ENCODE data around the gene CACNA1A.
"Not testable (repeated sequence)": the region's sequence is repeated elsewhere in the genome, so short reads cannot be mapped to it uniquely, and the experiment has no call there.

Gene CACNA1A

GRCh38 chr19:13420780-13421179 lies 85.5 kb downstream of the CACNA1A start:
- no peak for DNase-seq

GRCh38 chr19:13417054-13417453 lies 89.2 kb downstream of the CACNA1A start:
- no peak for DNase-seq

- no peak for DNase-seq
Measured at GRCh38 chr19:13411899-13412298, 94.4 kb downstream of the CACNA1A start.

GRCh38 chr19:13410946-13411345 lies 95.3 kb downstream of the CACNA1A start:
- no peak for DNase-seq

GRCh38 chr19:13408889-13409518 lies 97.3 kb downstream of the CACNA1A start:
- DNase-seq: no peak

DNA sequence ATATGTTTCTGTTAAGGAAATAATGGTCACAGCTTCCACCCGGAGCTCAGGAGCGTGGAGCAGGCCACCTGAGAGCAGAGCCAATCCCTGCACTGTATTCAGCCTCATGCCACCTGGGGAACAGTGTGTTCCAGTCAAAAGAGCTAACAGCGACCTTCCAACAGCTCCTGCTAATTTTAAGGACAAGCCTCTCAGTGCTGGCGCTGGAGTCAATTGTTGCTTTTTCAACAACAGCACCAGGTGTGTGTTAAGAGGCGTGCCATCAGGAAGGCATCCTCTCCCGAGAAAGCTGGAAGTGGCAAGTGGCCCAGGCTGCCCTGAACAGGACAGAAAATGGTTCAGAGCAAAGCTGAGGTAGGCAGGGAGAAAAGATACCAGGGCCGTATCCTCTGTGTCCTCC lies 102.0 kb downstream of the CACNA1A start:
- no peak for DNase-seq

- no peak for DNase-seq
Measured at GRCh38 chr19:13401388-13401787, 104.9 kb downstream of the CACNA1A start.

GRCh38 chr19:13400296-13400695 lies 106.0 kb downstream of the CACNA1A start:
- DNase-seq: no peak

GRCh38 chr19:13399746-13400145 lies 106.5 kb downstream of the CACNA1A start:
- no peak for DNase-seq

GRCh38 chr19:13398780-13399726 lies 107.2 kb downstream of the CACNA1A start:
- DNase-seq: no peak

DNA sequence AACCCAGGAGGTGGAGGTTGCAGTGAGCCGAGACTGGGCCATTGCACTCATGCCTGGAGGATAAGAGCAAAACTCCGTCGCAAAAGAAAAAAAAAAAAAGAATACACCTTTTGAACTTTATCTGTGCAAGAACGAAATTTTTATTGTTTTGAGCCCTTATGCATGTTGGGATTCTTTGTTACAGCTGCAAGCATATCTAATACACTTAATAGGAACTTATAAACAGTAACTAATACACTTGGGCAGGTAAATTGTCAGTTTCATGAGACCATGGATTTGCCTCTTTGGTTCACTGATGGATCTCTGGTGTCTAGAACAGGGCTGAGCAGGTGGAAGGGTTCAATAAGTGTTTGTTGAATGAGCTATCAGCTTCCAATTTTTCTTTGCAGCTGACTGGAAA lies 108.1 kb downstream of the CACNA1A start:
- DNase-seq: no peak

- DNase-seq: no peak
Measured at GRCh38 chr19:13396250-13397080, 109.8 kb downstream of the CACNA1A start.

DNA sequence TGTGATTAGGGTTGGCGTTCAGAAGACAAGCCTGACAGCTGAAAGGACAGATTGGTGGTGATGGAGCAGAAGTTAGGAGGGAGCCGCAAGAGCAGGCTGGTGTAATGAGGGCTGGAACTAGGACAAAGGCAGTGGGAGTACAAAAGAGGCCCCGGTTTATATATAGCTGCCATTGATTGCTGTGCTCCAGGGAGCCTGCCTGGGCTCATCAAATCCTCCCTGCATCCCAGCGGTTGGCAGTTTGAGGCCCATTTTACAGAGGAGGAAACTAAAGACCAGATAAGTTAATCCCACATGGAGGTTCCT lies 123.7 kb downstream of the CACNA1A start:
- DNase-seq: no peak

DNA sequence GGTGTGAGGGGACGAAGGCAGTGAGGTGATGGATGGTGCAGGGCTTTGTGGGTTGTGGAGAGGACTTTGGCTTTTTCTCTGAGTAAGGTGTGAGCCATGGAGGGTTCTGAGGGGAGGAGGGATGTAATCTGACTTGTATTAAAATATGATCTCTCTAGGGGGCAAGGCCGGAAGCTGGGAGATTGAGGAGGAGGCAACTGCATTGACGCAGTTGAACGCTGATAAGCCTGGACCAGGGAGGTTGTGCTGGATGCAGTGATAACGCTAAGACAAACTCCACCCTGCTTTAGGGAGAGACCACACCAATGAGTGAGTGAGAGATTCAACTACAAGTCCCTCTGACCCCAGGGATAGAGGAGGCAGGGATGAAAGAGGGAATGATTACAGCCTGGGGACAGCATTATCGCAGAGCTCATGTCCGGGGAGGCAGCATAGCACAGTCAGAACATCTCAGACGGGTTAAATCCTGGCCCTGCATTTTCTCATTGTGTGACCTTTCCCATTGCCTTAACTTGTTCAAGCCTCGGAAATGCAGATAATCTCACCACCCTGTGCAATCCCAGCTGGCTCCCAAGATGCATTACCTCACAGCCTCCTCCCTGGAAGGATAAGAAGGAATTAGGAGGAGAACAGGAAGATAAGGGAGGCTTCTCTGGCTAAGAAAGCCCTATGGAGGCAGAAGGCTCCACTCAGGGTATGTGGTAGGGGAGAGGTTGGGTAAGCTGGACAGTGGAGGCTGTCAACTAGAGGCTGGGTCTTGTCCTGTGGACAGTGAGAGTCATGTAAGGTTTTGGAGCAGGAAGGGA lies 124.2 kb downstream of the CACNA1A start:
- DNase-seq: no peak

GRCh38 chr19:13376537-13376936 lies 129.7 kb downstream of the CACNA1A start:
- DNase-seq: no peak

DNA sequence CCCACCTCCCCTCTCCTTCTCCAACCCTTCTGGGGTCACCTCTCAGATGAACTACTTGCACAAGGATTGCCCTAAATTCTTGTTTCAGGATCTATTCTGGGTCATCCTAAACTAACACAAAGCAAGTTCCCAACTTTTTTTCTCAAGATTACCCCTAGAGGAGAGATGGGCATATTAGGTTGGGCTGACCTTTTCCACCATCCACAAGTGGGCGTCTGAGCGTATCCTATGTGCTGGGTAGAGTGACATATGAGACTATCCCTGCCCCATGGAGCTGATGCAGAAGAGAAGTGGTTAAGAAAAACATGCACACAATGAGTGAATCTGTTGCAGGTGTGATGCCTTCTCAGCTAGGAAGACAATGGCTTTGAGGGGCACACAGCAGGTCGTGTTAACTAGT lies 132.7 kb downstream of the CACNA1A start:
- DNase-seq: no peak

DNA sequence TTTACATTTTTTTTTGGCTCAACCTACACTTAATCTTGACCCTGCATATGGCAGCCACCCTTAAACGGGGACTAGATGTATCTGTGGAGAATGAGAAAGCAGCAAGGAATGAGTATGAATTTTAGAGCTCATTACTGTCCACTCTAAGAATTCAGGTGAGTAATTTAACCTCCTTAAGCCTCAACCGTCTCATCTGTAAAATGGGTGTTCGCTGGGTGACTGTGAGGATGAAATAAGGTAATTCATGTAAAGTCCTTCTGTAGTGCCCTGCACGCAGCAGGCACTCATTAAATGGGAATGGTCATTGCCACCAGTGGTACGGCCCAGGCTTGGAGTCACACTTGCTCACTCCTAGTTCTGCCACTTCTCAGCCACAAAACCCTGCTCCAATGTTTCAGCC lies 135.3 kb downstream of the CACNA1A start:
- no peak for DNase-seq

DNA sequence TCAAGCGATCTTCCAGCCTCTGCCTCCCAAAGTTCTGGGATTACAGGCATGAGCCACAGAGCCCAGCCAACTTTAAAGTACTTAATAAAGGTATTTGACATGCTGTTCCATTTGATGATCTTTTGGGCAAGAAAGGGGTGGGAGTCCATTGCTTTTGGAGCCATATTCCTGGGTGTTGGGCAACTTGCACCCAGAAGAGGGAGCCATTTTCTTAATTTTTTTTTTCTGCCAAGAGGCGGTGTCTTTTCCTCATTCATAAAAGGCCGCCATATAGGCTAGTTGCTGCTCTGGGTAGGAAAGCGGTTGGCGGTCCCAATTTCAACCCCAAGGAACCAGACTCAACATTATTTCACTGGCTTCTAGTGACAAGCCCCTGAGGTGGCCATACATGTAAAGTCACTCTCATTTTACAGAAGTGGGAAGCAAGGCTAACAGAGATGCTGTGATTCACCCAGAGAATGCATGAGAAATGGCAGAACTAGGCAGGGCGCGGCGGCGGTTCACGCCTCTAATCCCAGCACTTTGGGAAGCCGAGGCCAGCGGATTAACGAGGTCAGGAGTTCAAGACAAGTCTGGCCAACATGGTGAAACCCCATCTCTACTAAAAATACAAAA lies 139.6 kb downstream of the CACNA1A start:
- no peak for DNase-seq

DNA sequence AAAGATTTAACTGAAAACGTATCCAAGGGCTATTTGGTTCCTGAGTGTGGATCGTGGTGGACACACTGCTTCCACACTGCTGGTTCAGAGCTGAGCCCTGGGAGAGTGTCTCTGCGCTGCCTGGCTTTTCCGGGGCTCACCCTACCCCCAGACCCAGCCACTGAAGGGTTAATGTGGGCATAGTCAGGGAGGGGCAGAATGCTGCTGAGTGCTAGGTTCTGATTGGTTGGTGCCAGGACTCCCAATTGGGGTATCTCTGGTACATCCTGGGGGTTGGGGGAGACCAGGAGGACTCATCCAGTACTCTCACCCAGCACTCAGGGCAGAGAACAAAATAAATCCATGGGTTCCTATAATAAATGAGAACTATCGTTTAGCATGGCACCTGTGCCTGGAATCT lies 142.3 kb downstream of the CACNA1A start:
- no peak for DNase-seq

- no peak for DNase-seq
Measured at GRCh38 chr19:13363245-13363644, 143.0 kb downstream of the CACNA1A start.

GRCh38 chr19:13362668-13363067 lies 143.6 kb downstream of the CACNA1A start:
- no peak for DNase-seq

DNA sequence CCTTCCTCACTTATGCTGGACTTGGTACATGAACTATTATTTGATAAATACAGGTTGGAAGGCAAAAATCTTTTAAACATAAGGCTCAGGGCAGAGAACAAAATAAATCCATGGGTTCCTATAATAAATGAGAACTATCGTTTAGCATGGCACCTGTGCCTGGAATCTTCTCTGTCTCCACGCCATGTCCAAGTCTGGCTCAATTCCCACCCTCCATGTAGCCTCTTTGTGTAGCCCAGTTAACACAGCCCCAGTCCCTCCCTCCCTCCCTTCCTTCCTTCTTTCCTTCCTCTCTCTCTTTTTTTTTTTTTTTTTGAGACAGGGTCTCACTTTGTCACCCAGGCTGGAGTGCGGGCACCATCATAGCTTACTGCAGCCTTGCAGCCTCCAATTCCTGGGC lies 144.6 kb downstream of the CACNA1A start:
- DNase-seq: not testable (repeated sequence)

Data from NCI-H1436 treated with DMSO at 0.1 percent for 48 hours (cell line).